GM12873 (cell line): ENCODE measurements around the gene DENND1A.

Experiments
- TF ChIP-seq, protein P1 (sequence below): IDR thresholded peaks from 2 replicates; pipeline ENCODE4 v1.5.1; 2012; ENCODE audit warnings: low read depth, mild to moderate bottlenecking, moderate library complexity, low read length, control low read depth; ENCODE audit not compliant: insufficient read depth; ENCODE audit errors: missing control alignments

DENND1A gene, protein sequence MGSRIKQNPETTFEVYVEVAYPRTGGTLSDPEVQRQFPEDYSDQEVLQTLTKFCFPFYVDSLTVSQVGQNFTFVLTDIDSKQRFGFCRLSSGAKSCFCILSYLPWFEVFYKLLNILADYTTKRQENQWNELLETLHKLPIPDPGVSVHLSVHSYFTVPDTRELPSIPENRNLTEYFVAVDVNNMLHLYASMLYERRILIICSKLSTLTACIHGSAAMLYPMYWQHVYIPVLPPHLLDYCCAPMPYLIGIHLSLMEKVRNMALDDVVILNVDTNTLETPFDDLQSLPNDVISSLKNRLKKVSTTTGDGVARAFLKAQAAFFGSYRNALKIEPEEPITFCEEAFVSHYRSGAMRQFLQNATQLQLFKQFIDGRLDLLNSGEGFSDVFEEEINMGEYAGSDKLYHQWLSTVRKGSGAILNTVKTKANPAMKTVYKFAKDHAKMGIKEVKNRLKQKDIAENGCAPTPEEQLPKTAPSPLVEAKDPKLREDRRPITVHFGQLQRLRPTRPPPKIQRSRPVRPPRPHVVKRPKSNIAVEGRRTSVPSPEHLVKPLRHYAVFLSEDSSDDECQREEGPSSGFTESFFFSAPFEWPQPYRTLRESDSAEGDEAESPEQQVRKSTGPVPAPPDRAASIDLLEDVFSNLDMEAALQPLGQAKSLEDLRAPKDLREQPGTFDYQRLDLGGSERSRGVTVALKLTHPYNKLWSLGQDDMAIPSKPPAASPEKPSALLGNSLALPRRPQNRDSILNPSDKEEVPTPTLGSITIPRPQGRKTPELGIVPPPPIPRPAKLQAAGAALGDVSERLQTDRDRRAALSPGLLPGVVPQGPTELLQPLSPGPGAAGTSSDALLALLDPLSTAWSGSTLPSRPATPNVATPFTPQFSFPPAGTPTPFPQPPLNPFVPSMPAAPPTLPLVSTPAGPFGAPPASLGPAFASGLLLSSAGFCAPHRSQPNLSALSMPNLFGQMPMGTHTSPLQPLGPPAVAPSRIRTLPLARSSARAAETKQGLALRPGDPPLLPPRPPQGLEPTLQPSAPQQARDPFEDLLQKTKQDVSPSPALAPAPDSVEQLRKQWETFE

DNA sequence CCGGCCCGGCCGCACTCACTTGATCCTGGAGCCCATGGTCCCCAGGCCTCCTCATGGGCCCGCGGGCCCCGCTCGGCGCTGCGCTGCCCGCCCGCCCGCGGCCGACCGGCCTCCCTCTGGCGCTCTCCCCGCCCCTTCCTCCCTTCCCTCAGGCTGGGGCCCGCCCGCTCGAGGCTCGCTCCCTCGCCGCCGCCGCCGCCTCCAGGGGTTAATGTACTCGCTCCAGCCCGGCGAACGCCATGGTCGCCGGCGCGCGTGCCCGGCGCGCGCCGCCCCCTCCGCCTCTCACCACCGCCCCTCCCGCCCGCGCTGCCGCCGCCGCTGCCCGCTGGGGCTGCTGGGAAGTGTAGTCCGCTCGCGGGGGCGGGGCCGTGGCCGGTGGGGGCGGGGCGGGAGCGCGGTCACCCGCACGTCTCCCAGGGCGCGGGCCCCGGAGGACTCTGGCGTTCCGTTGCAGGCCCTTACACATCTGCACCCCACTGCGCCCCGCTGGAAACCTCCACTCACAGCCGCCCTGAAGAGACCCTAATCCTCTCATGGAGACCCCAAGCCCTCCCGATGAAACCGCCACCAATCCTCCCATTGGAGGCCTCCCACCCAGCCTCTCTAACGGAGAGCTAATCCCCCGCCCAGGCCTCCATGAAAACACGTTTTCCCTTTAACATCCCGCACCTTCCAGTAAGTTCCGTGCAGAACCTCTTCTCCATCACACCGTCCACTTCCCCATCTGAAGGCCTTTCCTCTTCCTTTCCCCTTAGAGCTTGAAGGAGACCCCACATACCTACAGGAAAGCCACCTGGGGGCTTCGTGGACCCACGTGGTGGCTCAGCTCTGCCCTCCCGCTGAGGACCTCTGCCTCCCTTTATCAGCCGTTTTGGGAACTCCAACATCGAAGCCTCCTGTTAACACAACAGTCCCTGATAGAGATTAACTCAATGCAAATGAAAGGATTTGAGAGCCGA is at the start of gene DENND1A:
Gene DENND1A, minus strand, starts transcription at position 257 of the 962 bp plus-strand sequence. Its CDS starts 221 bp downstream, at position 36.
- TF ChIP-seq, protein P1, sequence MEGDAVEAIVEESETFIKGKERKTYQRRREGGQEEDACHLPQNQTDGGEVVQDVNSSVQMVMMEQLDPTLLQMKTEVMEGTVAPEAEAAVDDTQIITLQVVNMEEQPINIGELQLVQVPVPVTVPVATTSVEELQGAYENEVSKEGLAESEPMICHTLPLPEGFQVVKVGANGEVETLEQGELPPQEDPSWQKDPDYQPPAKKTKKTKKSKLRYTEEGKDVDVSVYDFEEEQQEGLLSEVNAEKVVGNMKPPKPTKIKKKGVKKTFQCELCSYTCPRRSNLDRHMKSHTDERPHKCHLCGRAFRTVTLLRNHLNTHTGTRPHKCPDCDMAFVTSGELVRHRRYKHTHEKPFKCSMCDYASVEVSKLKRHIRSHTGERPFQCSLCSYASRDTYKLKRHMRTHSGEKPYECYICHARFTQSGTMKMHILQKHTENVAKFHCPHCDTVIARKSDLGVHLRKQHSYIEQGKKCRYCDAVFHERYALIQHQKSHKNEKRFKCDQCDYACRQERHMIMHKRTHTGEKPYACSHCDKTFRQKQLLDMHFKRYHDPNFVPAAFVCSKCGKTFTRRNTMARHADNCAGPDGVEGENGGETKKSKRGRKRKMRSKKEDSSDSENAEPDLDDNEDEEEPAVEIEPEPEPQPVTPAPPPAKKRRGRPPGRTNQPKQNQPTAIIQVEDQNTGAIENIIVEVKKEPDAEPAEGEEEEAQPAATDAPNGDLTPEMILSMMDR, result no peak

DNA sequence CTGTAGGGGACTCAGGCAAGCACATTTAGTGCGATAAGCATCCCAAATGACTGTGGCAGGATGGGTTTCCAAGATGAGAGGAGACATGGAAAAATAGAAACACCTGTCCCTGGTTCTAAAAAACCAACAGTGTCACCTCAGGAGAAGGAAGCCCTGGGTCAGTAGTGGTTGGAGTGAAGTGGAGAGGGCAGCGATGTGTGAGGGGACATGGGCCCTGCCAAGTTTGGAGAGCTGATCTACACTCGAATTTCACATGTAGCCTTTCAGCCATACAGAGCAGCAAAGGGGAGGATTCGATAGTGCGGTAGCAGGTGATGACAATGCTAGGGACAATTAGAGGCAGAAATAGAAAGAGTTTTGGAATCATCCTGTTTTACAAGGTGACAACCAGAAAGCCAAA is 49.1 kb upstream of the DENND1A start:
- TF ChIP-seq, protein P1, result no peak

DNA sequence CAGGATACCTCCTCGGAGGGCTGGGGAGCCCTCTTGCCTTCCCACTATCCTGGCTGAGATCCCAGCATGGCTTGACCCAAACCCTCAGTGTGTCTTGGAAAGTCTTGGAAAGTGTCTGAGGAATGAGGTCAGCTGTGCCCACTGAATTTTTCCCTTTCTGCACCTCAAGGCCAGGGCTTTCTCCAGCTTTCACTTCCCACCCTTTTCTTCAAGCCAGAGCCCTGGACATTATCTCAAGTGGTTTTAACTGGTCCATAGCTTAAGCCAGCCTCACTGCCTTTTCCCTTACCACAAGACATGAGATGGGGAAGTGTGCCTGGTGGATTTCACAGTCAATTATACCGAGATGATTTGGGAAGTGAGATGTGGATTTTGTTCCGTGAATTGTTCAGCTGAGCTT is 45.9 kb upstream of the DENND1A start:
- TF ChIP-seq, protein P1, result no peak

DNA sequence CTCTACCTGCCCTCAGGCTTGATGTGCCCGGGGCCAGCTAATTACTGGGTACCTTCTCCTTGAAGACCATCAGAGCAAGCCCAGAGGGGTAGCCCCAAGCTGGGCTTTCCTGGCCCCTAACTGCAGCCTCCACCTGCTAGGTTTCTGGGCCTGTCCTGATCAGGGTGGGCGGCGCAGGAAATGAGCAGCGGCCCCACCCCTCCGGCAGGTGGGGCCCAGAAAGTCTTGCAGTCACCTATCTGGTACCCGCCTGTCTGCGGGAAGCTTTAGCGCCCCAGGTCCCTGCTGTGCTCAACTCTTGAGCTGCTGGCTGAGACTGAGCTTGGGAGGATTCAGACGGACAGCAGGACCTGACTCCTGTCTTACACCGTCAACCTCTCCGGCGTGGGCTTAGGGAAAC is 44.5 kb upstream of the DENND1A start:
- TF ChIP-seq, protein P1, result no peak

DNA sequence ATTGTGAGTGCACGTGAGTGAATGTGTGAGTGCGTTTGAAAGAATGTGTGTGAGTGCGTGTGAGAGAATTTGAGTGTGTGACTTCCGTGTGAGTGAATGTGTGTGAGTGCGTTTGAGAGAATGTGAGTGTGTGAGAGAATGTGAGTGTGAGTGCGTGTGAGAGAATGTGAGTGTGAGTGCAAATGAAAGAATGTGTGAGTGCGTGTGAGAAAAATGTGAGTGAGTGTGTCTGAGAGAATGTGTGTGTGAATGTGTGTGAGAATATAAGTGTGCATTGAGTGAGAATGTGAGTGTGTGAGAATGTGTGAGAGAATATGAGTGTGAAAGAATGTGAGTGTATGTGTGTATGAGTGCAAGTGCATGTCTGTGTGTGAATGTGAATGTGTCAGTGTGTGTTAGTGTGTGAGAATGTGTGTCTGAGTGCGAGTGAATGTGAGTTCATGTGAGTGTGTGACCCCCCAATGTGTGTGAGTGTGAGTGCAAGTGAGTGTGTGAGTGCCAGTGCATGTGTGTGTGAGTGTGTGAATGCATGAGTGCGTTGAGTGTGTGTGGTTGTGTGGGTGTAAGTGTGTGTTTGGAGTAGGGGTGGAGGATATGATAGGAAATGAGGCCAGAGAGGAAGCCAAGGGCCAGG is 43.8 kb upstream of the DENND1A start:
- TF ChIP-seq, protein P1, result no peak

DNA sequence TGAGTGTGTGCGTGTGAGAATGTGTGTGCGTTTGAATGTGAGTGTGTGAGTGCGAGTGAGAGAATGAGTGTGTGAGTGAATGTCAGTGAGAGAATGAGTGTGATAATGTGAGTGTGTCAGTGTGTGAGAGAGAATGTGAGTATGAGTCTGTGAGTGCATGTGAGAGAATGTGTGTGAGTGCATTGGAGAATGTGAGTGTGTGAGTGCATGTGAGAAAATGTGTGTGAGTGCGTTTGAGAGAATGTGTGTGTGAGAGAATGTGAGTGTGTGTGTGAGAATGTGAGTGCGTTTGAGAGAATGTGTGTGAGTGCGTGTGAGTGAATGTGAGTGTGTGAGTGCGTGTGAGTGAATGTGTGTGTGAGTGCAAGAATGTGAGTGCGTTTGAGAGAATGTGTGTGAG is 42.7 kb upstream of the DENND1A start:
- TF ChIP-seq, protein P1, result no peak
